T47D (cell line): ENCODE results near the gene ANKFN1.

Source experiments
- DNase-seq, 2 experiments: peaks; one replicate each; pipeline versions ENCODE4 v3.0.0 to v3.0.0-alpha.2; 2011 to 2012; ENCODE audit warnings: low read depth in 1 of 2, low spot score in 1 of 2
- JUND ChIP-seq: IDR thresholded peaks from 2 replicates; pipeline ENCODE4 v1.6.1; 2012; ENCODE audit warnings: low read depth
- in situ Hi-C: cut with HindIII; loops from 2 replicates; pipeline ENCODE4 v1.10.0; 2016; ENCODE audit warnings: low sequenced_read_pairs, low pct_unique_long_range_greater_than_20kb

The ANKFN1 gene

GRCh38 chr17:56505154-56505756 lies 352.0 kb downstream of the ANKFN1 start:
- no peak for TF ChIP-seq JUND
- in situ Hi-C loops: no loop called here
- no peak for DNase-seq

DNA sequence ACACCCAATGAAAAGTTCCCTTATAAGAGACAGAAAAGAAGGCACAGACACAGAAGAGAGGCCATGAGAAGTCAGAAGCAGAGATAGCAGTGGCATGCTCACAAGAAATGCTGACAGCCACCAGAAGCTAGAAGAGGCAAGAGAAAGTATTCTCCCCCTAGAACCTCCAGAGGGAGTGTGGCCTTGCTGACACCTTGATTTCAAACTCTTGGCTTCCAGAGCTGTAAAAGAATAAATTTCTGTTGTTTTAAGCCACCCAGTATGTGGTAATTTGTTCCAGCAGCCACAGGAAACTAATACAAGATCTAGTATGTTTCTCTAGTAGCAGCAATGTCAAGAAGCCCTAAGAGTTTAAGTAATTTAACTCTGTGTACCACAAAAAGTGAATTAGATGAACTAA lies 353.1 kb downstream of the ANKFN1 start:
- no peak for DNase-seq
- TF ChIP-seq JUND: no peak
- in situ Hi-C loops: no loop called here

DNA sequence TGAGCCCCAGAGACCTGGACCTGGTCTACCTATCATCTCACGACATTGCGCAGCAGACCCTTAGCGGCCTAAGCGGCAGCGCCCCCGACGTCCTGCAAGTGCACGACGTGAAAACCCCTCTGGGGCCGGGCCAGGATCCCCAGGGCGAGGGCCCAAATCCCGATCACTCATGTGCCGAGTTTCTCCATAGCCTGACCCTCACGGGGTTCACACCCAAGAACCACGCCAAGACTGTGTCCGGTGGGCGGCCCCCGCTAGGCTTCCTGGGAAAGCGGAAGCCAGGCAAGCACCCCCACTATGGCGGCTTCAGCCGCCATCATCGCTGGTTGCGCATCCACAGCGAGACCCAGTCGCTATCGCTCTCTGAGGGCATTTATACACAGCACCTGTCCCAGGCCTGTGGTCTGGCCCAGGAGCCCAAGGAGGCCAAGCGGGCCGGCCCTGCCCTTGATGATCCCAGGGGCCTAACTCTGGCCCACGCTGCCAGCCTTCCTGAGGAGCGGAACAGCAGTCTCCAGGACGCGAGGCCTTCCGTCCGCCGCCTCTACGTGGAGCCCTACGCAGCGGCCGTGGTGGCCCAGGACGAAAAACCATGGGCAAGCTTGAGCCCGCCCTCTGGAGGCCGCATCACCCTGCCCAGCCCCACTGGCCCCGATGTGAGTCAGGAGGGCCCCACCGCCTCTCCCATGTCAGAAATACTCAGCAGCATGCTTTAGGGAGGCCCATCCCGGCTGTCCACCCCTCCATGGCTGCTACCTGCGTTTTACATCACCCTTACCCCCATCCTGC lies 357.5 kb downstream of the ANKFN1 start:
- in situ Hi-C loops: no loop called here
- no peak for DNase-seq
- no peak for TF ChIP-seq JUND

DNA sequence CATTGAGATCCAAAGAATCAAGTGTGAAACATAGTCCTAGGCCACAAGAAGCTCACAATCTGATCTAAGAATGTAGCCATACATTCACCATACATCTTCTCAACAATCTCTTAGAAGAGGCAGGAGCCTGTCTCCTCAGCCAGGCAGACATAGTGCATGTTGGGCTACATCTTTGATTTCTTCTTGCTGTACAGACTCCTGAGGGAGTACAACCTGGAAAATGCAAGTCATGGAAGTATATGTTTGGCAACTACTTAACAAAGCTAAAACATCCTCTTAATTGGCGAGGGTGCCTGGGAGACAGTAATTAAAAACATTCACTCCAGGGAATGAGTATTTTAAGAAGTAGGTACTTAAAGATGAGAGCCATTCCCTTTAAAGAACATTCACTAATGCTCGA lies 361.0 kb downstream of the ANKFN1 start:
- in situ Hi-C loops: no loop called here
- no peak for DNase-seq
- TF ChIP-seq JUND: no peak

- TF ChIP-seq JUND: no peak
- in situ Hi-C loops: no loop called here
- peak in 1 of 2 experiments; percentile 47 for DNase-seq
These were observed 361.6 kb downstream of the ANKFN1 start for GRCh38 chr17:56514899-56515298.

DNA sequence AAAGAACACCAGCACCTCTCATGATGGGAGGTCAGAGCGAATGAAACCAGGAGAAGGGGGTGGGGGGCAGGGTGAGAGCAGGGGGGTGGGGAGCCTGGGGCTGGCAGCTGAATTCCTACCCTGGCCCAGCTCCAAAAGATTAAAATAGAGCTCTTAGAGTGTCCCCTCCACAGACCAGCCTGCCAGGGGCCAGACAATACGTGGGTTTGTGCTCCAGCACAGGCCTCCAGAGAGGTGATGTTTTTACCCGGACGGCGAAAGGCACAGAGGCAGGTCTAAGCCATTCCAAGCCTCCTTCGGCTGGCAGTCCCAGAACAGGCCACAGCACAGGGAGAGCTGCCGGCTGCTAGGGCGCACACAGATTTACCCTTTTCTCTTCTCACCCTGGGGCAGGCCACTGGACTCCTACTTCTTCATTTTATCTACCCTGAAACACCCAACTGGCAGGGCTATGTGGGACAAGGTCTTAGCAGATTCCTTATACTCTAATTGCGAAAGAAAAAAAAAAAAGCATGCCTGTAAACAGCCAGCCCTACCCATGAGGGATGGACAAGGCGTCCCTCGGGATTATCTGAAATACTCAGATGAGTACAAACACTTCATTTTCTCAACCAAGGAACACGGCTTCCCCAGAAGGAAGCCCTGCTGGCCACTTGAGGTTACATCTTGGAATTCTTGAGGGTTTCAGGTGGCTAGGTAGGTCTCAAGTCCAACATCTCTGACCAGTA lies 368.3 kb downstream of the ANKFN1 start:
- in situ Hi-C loops: no loop called here
- no peak for DNase-seq
- no peak for TF ChIP-seq JUND

DNA sequence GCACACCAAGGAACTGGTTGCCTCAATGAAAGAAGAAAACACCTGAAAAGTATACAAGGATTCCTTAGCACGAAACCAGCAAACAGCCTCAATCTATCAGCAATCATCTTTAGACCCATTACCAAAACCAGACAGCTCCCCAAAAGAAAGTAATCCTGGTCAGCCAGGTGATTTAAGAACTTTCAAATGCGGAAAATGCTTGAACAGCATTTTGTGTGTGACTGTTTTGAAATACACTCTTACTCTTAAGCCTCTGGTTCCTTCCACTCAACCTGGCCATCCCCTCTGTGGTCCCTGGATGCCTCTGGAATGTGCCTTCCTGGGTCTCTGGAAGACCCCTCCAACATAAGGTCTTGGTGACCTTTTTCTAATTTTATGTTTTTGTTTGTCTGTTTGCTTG lies 369.8 kb downstream of the ANKFN1 start:
- in situ Hi-C loops: no loop called here
- TF ChIP-seq JUND: no peak
- DNase-seq: no peak

GRCh38 chr17:56528696-56529095 lies 375.4 kb downstream of the ANKFN1 start:
- DNase-seq: peak in 1 of 2 experiments; percentile 19
- in situ Hi-C loops: no loop called here
- no peak for TF ChIP-seq JUND

DNA sequence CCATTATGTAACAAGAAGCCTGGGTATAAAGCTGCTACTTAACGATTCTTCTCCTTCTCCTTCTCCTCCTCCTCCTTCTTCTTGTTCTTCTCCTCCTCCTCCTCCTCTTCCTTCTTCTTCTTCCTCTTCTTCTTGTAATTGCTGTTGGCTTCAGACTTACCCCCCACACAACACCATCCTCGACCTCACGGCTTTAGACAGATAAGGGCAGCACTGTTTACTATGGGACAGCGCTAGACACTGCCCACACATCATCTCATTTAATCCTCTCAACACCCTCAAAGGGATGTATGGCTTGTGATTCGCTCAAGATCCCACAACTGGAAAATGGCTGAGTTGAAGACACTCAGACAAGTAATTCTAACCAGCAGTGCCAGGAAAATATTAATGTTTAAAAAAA lies 379.7 kb downstream of the ANKFN1 start:
- no peak for DNase-seq
- in situ Hi-C loops: no loop called here
- TF ChIP-seq JUND: no peak

DNA sequence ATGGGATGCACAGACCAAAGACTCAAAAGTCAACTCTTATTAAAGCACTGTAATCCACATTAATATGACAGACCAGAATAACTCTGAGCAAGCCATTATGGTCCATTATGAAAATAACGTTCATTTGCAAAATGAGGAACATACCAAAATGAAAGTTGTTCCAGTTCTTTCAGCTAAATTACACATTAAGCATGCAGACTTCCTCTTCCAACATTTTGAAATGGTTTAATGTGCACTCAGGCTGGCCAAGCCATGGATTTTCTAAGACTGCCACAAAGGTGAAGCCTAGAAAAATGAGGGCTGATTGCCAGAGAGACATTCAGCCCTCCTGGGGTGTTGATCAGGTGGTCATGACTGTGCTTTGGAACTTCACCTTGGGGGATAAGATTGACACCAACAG lies 383.5 kb downstream of the ANKFN1 start:
- in situ Hi-C loops: no loop called here
- DNase-seq: no peak

GRCh38 chr17:56540836-56541235 lies 387.6 kb downstream of the ANKFN1 start:
- in situ Hi-C loops: no loop called here
- TF ChIP-seq JUND: no peak
- DNase-seq: no peak

More for the DNA sequence above, 383.5 kb downstream of the ANKFN1 start:
- TF ChIP-seq JUND: no peak

DNA sequence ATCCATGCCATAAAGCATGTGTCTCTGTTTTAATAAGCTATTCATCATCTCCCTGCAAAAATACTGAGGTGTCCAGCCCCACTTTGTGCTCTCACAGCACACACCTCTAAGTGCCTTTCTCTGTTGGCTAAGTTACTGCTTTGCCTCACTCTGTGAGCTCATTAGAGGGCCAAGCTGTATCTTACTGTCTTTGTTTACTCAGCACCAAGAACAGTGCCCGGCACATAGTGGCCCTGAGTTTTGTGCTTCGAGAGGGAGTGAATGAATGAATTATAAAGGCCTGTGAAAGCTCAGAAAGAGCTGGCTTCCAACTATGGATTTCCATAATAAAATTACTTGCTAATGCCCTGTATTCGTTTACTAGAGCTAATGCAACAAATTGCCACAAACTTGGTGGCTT lies 390.0 kb downstream of the ANKFN1 start:
- in situ Hi-C loops: no loop called here
- DNase-seq: peak; percentile 33 to 66
- TF ChIP-seq JUND: no peak

DNA sequence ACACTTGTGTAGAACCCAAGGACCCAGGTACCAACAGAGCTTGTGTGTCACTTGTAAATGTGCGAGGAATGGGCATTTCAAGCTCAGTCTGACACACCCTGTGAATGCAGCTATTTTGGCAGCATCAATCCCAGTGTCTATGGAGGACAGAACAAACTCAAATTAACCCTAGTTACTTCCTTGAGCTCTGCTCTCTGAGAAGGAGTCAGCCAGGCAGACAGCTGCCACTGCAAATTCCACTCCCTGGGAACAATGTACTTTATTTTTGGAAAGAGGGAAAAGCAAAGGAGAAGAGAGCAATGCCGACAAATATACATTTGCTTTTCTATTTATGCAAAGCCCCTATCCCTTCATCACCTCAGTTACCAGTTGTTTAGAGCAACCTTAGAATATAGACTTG lies 391.8 kb downstream of the ANKFN1 start:
- in situ Hi-C loops: no loop called here
- no peak for TF ChIP-seq JUND
- DNase-seq: no peak
